Stimulated activated CD4-positive, alpha-beta T cell treated with anti-CD3 and anti-CD28 coated beads, TNF-alpha, amount 100 ng/mL, for 48 hours (primary cell): ENCODE results near the gene FPR2.
"Not testable (repeated sequence)": the region's sequence is repeated elsewhere in the genome, so short reads cannot be mapped to it uniquely, and the experiment has no call there.

Experiments used
- DNase-seq, 3 donors: peaks; one replicate each; pipeline ENCODE4 v3.0.0-alpha.2; 2020; ENCODE audit warnings: low read depth in 3 of 3

The FPR2 gene

GRCh38 chr19:51760697-51761356, at the start of gene FPR2:
FPR2 (plus strand) TSS chr19:51761180; CDS start chr19:51768659, 7,479 bp downstream.
- no peak for DNase-seq

- no peak for DNase-seq
Measured at GRCh38 chr19:51711702-51712101, 49.3 kb upstream of the FPR2 start.

- no peak for DNase-seq
Measured at GRCh38 chr19:51712461-51713081, 48.4 kb upstream of the FPR2 start.

GRCh38 chr19:51713319-51714285, 47.4 kb upstream of the FPR2 start:
- DNase-seq: no peak

GRCh38 chr19:51714848-51715247, 46.1 kb upstream of the FPR2 start:
- DNase-seq: no peak

GRCh38 chr19:51715850-51716249, 45.1 kb upstream of the FPR2 start:
- no peak for DNase-seq

- DNase-seq: no peak
Measured at GRCh38 chr19:51716925-51717324, 44.1 kb upstream of the FPR2 start.

GRCh38 chr19:51719251-51719988, 41.6 kb upstream of the FPR2 start:
- no peak for DNase-seq

- no peak for DNase-seq
Measured at GRCh38 chr19:51721905-51722304, 39.1 kb upstream of the FPR2 start.

- no peak for DNase-seq
Measured at GRCh38 chr19:51722492-51722891, 38.5 kb upstream of the FPR2 start.

- no peak for DNase-seq
Measured at GRCh38 chr19:51724543-51724942, 36.4 kb upstream of the FPR2 start.

GRCh38 chr19:51726049-51726448, 34.9 kb upstream of the FPR2 start:
- no peak for DNase-seq

- no peak for DNase-seq
Measured at GRCh38 chr19:51727349-51727880, 33.6 kb upstream of the FPR2 start.

- no peak for DNase-seq
Measured at GRCh38 chr19:51729781-51730180, 31.2 kb upstream of the FPR2 start.

GRCh38 chr19:51733742-51734522, 27.0 kb upstream of the FPR2 start:
- DNase-seq: no peak

- DNase-seq: no peak
Measured at GRCh38 chr19:51735759-51736449, 25.1 kb upstream of the FPR2 start.

GRCh38 chr19:51737389-51737788, 23.6 kb upstream of the FPR2 start:
- no peak for DNase-seq

GRCh38 chr19:51737924-51738323, 23.1 kb upstream of the FPR2 start:
- DNase-seq: no peak

GRCh38 chr19:51738523-51738922, 22.5 kb upstream of the FPR2 start:
- DNase-seq: not testable (repeated sequence)
